HG03520 (cell line): Measurements from ENCODE around the gene FECH.
"Not testable (repeated sequence)": the region's sequence is repeated elsewhere in the genome, so short reads cannot be mapped to it uniquely, and the experiment has no call there.

Source experiments
- ATAC-seq: cut with Tn5 transposase; IDR thresholded peaks from one replicate; pipeline ENCODE4 v1.9.1; 2021; ENCODE audit warnings: mild to moderate bottlenecking, moderate library complexity; ENCODE audit not compliant: unreplicated experiment

The FECH gene

GRCh38 chr18:57533868-57534510, 52.5 kb downstream of the FECH start:
- ATAC-seq = no peak

DNA sequence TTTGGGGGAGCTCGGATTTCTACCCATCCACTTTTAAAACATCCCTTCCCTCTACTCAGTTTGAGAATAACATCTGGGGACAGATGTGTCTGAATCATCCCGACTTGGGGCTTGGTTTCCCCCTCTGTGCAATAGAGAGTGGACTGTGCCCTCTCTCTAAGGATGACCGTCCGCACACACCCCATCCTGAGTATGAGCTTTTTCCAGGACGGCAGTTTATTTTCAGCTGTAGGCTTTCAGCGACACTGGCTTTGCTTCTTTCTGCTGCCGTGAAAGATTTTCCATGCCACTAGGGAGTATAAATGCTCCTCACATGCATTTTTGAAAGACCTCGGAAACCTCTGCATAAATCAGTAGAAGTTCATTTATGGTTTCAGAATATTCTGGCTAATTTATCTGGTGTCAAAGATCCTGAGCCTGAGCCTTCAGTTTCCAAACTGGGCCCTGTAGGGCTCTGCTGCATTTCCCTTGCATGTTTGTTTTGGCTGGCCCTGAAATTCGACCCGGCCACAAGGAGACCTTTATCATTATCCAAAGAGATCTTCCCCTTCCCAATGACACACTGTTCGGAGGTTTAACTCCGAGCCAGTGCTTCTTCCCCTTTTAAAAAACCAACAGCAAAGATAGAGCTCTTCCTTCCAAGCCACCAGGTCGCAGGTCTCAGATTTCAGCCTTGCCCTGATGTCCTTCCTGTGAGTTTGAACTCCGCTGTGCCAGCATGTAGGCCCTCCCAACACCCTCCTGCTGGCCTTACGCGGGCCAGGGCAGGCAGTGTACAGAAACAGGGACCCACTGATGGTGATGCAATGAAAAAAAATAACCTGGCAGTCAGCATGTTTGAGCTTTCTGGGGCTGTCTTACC, 53.3 kb downstream of the FECH start:
- ATAC-seq = no peak

DNA sequence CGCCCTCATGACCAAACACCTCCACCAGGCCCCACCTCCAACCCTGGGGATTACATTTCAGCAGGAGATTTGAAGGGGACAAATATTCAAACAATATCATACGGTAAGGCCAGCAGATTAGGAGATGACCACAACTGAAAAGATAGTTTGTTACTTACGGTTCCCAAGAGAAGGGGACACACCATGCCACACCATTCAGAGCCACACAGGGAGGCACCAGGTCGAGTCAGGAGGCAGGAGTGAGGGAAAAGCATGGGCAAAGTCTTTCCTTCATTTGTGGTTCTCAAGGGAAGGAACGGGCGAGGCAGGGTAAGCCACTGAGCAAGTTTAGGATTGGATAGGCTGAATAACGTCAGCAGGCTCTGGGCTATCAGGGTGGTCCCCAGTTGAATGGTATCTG, 57.4 kb downstream of the FECH start:
- no peak for ATAC-seq

GRCh38 chr18:57527556-57528229, 58.8 kb downstream of the FECH start:
- no peak for ATAC-seq

DNA sequence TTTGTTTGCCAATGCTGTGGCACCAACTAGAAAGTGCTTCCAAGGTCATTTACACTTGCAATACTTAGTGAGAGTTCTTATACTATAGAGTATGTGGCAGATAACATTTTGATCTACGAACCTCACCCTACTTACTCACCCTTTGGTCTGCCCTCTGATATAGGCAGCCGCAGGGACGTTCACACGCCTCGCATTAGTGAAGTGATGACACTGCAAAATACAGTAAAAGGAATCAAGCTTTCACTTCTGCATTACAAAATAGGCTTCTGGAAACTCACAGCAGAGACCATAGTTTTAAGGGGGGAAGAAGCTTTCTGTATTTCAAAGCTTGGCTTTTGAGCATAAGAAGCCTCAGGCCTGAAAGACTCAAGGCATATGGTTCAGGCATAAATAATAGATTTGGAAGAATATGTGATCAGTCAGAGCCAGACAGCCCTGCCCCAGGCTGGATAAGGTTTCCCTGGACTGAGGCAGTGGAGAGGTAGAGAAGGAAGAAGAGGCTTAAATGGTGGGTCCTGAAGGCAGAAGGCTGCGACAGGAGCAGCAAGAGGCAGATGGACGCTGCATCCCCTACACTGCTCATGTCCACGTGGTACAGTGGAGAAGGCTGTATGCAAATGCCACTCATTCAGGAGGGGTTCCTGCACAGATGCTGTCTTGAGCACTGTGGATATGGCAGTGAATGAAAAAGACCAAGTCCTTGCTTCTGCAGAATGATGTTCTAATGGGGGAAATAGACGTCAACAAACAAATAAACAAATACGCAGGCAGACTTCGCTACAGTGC, 63.1 kb downstream of the FECH start:
- ATAC-seq = no peak

- not testable (repeated sequence) for ATAC-seq
Measured at GRCh38 chr18:57522348-57522747, 64.2 kb downstream of the FECH start.

GRCh38 chr18:57519668-57520424, 66.7 kb downstream of the FECH start:
- ATAC-seq = no peak

DNA sequence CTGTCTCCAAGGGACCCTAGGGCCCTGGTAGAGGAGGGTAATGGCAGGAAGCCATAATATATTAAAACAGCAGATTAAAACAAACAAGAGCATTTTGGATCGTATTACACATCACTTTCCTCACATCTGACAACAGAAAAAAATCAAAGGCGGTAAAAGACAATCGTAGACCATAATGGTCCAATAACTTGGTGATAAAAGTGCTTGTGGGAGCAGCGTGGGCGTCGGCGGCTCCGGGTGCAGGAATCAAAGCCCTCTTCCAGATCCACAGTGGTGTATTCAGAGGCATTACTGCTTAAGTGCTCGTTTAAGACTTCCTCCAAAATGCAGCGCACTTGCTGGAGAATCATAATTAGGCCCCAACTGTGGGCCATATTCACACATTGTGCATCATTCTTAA, 68.0 kb downstream of the FECH start:
- ATAC-seq = no peak

GRCh38 chr18:57516056-57516455, 70.4 kb downstream of the FECH start:
- no peak for ATAC-seq

DNA sequence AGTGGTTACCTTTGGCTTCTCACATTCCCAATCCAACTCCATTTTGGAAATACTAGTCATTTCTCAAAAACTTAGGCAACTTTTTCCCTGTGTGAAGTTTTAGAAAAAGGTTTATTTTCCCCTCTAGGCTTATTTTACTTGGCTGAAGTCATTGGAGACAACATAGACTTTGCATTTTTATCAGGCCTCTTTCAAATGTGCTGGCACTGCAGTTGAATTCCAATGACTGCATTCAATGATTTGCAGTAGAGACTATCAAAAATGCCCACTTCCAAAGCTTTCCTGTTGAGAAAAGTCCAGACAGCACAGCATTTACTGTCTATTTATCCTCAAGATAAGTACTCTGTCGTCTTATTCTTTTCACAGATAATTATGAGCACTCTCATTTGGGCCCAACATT, 81.3 kb downstream of the FECH start:
- ATAC-seq = no peak

DNA sequence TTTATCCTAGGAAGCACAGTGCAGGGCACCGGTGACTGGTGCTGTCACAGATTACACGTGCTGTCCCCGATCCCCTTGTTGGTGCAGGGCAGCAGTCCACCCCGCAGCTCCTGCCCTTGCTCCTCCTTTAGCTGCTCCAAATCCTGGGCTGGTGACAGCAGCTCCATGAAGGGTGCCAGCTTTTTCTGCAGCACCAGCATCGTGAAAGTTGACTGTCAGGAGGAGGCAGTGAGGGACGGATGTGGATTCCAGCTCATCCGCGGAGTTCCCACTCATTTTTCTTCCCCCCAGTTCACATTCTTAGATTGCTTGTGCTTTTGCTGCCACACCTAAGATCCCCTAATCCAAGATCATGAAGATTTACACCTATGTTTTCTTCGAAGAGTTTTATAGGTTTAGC, 83.9 kb downstream of the FECH start:
- ATAC-seq = no peak

DNA sequence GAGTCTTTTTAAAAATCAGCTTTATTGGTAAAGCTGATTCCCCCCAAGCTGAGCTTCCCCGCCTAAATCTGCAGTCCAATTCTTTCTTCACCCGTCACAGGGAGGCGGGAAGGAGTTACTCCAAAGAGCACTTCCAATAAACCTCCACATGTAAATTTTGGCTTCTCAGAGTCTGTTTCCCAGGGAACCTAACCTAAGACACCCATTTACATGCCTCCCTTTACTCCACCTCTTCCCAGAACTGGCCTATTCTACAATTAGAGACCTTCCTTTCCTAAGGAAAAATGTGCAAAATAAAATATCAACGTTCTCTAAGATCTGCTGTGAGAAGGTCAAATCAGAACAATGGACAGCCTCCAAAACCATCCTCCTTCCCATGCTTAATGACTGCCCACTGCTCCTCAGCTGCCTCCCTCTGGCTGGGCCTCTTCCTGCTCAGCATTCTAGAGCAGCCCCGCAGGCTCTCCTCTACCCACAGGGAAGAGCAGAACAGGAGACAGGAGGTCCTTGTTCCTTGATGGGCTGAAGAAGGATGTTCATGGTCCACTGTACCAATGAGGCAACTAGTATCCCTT, 87.7 kb downstream of the FECH start:
- no peak for ATAC-seq
